ENCODE results near the gene PRR5L.

The PRR5L gene

DNA sequence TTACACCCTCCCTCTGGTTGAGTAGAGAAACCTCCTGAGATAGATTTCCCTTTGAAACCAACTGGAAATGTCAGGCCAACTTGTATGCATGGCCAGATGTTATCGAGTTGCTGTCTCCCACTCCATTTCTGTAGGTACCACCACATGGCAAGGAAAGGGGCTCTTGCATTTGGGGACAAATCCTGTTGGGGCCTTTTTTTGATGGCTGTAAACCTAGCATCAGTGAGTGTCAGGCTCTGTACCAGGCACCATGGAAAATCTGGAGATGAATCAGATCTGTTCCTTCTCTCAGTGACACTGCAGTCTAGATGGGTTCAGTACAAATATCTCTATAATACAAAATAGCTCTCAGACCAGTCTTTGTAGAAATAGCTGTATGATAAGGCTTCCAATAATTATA is 155.6 kb downstream of the PRR5L start:
- peaks cover 5% of the 10 kb centered on the region; the same call in 1 of the 2 replicates for H3K4me1 ChIP-seq (ENCODE audit: control insufficient read depth, insufficient read depth, low read length)
- ChIA-PET CTCF (interaction anchor here (0.6 to 2.2 kb wide), 3 partner anchors 17 to 885 kb away, joined by 3 to 14 read pairs (median 5); no protein-coding TSS in a partner anchor), POLR2A (interaction anchor here (1.3 kb wide), 1 partner anchor 30 kb away, joined by 3 read pairs; no protein-coding TSS in a partner anchor)
- no peak overlapping the region for H3K4me3 ChIP-seq (ENCODE audit: low read depth, low read length)
- no peak for TF ChIP-seq ZNF660 (tag by site-specific recombination; IDR thresholded peaks at IDR 0.05)
- no peak for TF ChIP-seq ZNF544 (tag by site-specific recombination; IDR thresholded peaks at IDR 0.05)
- TF ChIP-seq ZNF571 (tag by site-specific recombination; IDR thresholded peaks at IDR 0.05): no peak
- TF ChIP-seq SP2 (tag by site-specific recombination; IDR thresholded peaks at IDR 0.05): no peak
- no peak for TF ChIP-seq MEIS1 (CRISPR knock-in tag; IDR thresholded peaks at IDR 0.05; ENCODE audit: borderline replicate concordance)
- no peak for TF ChIP-seq ZNF354C (tag by site-specific recombination; IDR thresholded peaks at IDR 0.05; ENCODE audit: borderline replicate concordance, low read depth)
- no peak for TF ChIP-seq ZNF211 (tag by site-specific recombination; IDR thresholded peaks at IDR 0.05; ENCODE audit: low read depth)
- no peak for TF ChIP-seq ZNF2 (tag by site-specific recombination; IDR thresholded peaks at IDR 0.05)
- no peak for TF ChIP-seq SALL2 (tag by site-specific recombination; IDR thresholded peaks at IDR 0.05; ENCODE audit: borderline replicate concordance)
- TF ChIP-seq ZNF768 (tag by site-specific recombination; IDR thresholded peaks at IDR 0.05): no peak
- TF ChIP-seq ZNF501 (tag by site-specific recombination; IDR thresholded peaks at IDR 0.05): no peak
- no peak for TF ChIP-seq ZNF184 (tag by site-specific recombination; IDR thresholded peaks at IDR 0.05)
- no peak for TF ChIP-seq PRDM4 (tag by site-specific recombination; IDR thresholded peaks at IDR 0.05)
- no peak for TF ChIP-seq ZNF302 (tag by site-specific recombination; IDR thresholded peaks at IDR 0.05; ENCODE audit: low read depth)
- TF ChIP-seq HOXD13 (CRISPR knock-in tag; IDR thresholded peaks at IDR 0.05; ENCODE audit: borderline replicate concordance): no peak
- H3K27ac ChIP-seq (ENCODE audit: extremely low read depth, low read depth, low read length): no peak overlapping the region
- no peaks in the 10 kb centered on the region for H3K9me3 ChIP-seq (ENCODE audit: control insufficient read depth, insufficient read depth, low read depth, low read length)
- no peaks in the 10 kb centered on the region for H3K36me3 ChIP-seq (ENCODE audit: control insufficient read depth in 2 of 2, insufficient read depth in 1 of 2, low read length in 2 of 2)

- ChIA-PET POLR2A (interaction anchor here (0.9 to 1.3 kb wide), 3 partner anchors 31 to 75 kb away, joined by 3 to 8 read pairs (median 3); no protein-coding TSS in a partner anchor), CTCF (interaction anchor here (0.6 to 2.2 kb wide), 9 partner anchors 10 to 884 kb away, joined by 3 to 14 read pairs (median 3); no protein-coding TSS in a partner anchor)
- Histone ChIP-seq H3K9me3 (ENCODE audit: control insufficient read depth, insufficient read depth, low read depth, low read length) (no peaks in the 10 kb centered on the region), H3K4me3 (ENCODE audit: low read depth, low read length) (no peak overlapping the region), H3K27ac (ENCODE audit: extremely low read depth, low read depth, low read length) (no peak overlapping the region), H3K36me3 (ENCODE audit: control insufficient read depth in 2 of 2, insufficient read depth in 1 of 2, low read length in 2 of 2) (no peaks in the 10 kb centered on the region), H3K4me1 (ENCODE audit: control insufficient read depth, insufficient read depth, low read length) (peaks cover 5% of the 10 kb centered on the region; the same call in 1 of the 2 replicates)
- no peak for TF ChIP-seq ZNF10 (tag by site-specific recombination; IDR thresholded peaks at IDR 0.05)
- TF ChIP-seq REPIN1 (tag by site-specific recombination; IDR thresholded peaks at IDR 0.05; ENCODE audit: low read depth): no peak
- no peak for TF ChIP-seq ZFP41 (tag by site-specific recombination; IDR thresholded peaks at IDR 0.05; ENCODE audit: borderline replicate concordance)
- no peak for TF ChIP-seq ZNF184 (tag by site-specific recombination; IDR thresholded peaks at IDR 0.05)
- no peak for TF ChIP-seq PRDM2 (tag by site-specific recombination; IDR thresholded peaks at IDR 0.05; ENCODE audit: borderline replicate concordance)
- no peak for TF ChIP-seq SCRT2 (tag by site-specific recombination; IDR thresholded peaks at IDR 0.05)
- TF ChIP-seq ZNF501 (tag by site-specific recombination; IDR thresholded peaks at IDR 0.05): no peak
- TF ChIP-seq ZNF529 (tag by site-specific recombination; IDR thresholded peaks at IDR 0.05; ENCODE audit: insufficient replicate concordance): no peak
- TF ChIP-seq SETDB1 (IDR thresholded peaks at IDR 0.05; ENCODE audit: insufficient read length, low read length): no peak
- TF ChIP-seq ZNF510 (tag by site-specific recombination; IDR thresholded peaks at IDR 0.05; ENCODE audit: insufficient replicate concordance): no peak
- no peak for TF ChIP-seq ZNF266 (tag by site-specific recombination; IDR thresholded peaks at IDR 0.05; ENCODE audit: low read depth)
- TF ChIP-seq ZIC2 (tag by site-specific recombination; IDR thresholded peaks at IDR 0.05): no peak
- no peak for TF ChIP-seq ZNF521 (tag by site-specific recombination; IDR thresholded peaks at IDR 0.05)
- no peak for TF ChIP-seq ZFP3 (tag by site-specific recombination; IDR thresholded peaks at IDR 0.05; ENCODE audit: low read depth)
- no peak for TF ChIP-seq ZNF623 (tag by site-specific recombination; IDR thresholded peaks at IDR 0.05)
These were observed 156.3 kb downstream of the PRR5L start for GRCh38 chr11:36452236-36452940.

Data from HEK293 (cell line).